GM18507 (cell line): ENCODE data around the gene OR2F1.

Experiments used
- DNase-seq: peaks from one replicate; pipeline ENCODE4 v3.0.0; 2011; ENCODE audit warnings: low read depth; ENCODE audit not compliant: insufficient read length; ENCODE audit errors: extremely low spot score
- FAIRE-seq: peaks from 2 replicates; lab custom pipeline; 2011; peaks lifted over from hg19 to GRCh38; lab: Jason Lieb, UNC

Gene OR2F1

DNA sequence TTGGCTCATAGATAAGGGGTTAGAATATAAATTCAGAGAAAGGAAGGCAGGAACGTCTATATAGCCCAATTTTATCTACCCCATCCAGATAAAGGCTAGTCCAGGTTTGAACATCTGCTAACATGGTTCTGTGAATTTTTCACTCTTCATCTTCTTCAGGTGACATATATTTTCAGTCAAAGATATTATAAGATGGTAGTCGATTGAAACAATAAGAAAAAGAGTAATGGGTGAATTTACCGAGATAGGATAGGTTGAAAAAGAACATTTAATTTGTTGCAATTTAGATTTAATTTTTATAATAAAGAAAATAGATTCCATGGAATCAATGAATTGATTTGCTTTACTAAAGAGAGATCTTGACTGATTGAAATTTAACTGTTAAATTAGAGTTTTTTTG, at the start of gene OR2F1:
TSS of gene OR2F1 (plus strand) at position 301 of the 400 bp plus-strand sequence. CDS start 5,127 bp downstream, outside the sequence.
- FAIRE-seq (no peak), DNase-seq (no peak)

GRCh38 chr7:143905509-143905908, 49.1 kb upstream of the OR2F1 start:
- FAIRE-seq = no peak
- no peak for DNase-seq

DNA sequence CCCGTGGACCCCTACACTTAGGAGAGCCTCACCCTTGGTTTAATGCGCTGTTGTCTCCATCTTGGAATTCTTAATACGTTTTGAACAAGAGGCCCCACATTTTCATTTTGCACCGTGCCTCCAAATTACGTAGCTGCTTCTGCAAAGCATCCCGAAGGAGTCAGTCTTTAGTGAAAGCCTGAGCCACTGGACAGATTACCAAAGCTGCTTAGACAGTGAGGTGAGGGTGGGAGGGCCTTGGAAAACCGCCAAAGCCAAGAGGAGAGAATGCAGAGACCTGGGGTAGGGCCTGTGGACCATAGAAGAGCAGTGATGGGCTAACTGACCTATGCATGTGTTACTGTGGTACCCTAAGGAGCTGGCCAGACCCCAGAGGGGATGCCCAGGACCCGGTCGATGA, 48.5 kb upstream of the OR2F1 start:
- FAIRE-seq (no peak), DNase-seq (no peak)

GRCh38 chr7:143906895-143907294, 47.7 kb upstream of the OR2F1 start:
- FAIRE-seq (no peak), DNase-seq (no peak)

- FAIRE-seq (no peak), DNase-seq (no peak)
Measured at GRCh38 chr7:143908120-143908519, 46.5 kb upstream of the OR2F1 start.

DNA sequence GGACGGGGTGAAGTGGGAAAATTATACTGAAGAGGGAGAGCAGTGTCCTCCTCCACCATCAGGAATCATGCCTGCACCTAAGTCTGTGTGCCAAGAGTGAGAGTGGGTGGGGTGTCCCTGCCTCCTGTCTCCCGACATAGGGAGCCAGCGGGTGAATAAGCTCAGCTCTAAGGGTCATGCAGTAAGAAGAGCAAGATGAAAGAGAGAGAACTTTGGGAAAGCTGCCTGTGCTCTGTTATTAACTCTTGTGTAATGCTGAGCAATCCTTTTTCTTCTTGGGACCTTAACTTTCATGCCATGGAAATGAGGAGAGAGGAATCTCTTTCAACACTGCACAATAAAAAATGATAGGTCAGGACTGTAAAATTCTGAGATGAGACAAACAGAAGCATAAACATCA, 44.8 kb upstream of the OR2F1 start:
- FAIRE-seq (no peak), DNase-seq (no peak)

DNA sequence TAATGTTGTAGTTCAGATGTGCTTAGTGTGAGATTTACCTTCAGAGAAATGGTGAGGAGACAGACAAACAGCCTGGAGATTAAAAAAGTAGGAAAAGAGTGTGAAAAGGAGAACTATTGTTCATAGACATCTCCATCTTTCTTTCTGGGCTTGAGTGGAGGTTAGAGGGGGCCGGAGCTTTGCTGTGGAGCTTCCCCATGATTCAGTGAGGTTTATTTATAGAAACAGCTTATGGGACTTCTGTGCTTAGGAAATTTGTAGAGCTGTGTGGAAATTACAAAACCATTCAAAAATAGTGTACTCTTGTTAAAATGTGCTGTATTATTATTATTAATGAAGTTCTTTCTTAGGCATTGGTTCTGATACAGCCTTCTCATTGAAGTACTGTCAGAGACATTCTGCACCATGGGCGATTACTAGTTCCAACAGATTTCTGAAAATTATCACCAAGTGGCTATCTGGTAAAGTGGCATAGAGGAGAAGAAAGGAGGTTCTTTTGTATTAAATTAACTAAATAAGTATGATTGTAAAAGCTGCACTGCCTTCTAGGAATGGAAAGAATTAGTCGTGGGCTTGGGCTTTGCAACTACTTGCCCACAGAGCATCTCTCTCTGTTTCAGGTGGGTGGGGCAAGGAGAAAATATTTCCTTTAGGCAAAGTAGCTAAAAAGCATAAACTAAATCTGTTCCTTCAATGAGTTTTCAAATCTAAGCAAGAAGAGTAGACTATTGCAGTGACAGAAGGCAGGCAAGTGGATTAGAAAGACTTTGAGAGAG, 44.0 kb upstream of the OR2F1 start:
- no peak for FAIRE-seq

DNA sequence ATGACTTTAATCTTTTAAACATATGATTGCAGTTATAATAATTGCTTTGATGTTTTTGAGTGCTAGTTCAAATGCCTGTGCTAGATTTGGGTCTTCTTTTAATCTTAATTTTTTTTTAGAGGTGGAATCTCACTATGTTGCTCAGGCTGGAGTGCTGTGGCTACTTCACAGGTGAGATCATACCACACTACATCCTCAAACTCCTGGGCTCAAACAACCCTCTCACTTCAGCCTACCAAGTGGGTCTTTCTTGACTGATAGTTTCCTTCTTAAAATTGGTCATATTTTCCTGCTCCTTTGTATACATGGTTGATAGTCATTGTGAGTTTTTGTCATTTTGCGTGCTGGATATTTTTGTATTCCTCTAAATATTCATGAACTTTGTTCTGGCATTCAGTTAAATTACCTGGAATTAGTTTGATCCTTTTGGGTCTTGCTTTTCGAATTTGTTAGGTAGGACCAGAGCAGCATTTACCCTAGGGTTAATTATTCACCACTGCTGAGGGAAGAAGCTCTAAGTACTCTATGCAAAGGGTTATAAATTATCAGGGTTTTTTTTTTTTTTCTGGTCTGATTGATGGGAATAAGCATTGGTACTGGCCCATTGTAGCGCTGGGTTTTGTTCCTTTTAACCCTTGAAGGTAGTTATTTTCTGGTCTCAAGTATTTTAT, 40.6 kb upstream of the OR2F1 start:
- DNase-seq = no peak
- FAIRE-seq = no peak

More for the DNA sequence above, 44.0 kb upstream of the OR2F1 start:
- no peak for DNase-seq

- no peak for DNase-seq
- no peak for FAIRE-seq
Measured at GRCh38 chr7:143914938-143915652, 39.5 kb upstream of the OR2F1 start.

DNA sequence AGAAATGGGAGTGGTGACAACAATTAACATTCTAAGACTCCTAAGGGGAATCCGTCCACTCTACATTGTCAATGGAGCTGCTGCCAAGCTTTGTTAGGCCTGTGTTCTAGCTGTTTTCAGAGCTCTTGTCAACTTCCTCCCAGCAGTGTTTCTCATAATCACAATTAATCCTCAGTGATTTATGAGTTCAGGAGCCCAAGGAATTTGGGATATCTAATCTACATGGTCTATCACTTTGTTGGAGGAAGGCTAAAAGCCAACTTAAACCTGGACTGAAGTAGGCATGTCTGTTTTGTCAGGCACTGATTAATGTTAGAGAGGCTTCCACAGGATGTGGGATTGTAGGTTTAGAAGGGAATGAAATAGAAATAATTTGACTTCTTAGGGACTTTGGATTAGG, 29.8 kb upstream of the OR2F1 start:
- FAIRE-seq = no peak
- no peak for DNase-seq

DNA sequence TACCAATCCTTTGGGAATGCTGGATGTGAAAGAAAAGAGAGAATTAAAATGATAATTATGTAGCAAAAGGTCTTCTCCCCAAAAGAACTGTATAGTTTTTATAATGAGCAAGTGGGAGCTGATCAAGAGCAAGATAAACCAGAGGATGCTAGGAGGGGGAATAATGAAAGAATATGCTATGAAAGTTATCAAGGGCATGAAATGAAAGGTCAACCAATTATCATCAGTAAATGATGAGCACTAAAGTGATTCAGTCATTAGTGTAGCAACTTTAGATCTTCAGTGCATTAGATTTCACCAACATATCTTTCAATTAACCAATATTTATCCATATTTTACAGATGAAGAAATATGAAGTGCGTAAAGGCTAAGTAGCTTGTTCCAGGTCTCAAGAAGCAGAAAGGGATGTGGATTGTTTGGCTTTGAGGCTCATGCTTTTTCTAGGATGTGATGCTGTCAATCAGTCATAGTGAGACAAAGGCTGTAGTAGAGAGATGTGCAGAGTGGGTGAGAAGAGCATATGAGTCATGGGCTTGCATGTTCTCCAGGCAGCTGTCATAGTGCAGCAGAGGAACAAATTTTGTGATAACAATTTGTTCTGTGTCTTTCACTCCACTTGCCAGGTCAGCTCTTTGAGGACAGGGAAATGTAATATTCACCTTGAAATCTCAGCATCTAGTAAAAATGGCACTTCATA, 25.3 kb upstream of the OR2F1 start:
- DNase-seq (no peak), FAIRE-seq (no peak)

DNA sequence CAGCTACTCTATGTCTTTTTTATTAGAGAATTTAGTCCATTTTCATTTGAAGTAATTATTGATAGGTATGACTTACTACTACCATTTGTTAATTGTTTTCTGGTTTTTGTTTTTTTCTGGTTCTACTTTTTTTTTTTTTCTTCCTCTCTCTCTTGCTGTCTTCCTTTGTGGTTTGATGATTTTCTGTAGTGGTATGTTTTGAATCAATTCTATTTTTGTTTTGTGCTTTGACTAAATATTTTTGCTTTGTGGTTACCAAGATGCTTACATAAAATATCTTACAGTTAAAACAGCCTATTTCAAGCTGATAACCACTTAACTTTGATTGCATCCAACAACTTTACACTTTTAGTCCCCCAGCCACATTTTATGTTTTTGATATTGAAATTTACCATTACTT, 22.9 kb upstream of the OR2F1 start:
- FAIRE-seq (no peak), DNase-seq (no peak)

DNA sequence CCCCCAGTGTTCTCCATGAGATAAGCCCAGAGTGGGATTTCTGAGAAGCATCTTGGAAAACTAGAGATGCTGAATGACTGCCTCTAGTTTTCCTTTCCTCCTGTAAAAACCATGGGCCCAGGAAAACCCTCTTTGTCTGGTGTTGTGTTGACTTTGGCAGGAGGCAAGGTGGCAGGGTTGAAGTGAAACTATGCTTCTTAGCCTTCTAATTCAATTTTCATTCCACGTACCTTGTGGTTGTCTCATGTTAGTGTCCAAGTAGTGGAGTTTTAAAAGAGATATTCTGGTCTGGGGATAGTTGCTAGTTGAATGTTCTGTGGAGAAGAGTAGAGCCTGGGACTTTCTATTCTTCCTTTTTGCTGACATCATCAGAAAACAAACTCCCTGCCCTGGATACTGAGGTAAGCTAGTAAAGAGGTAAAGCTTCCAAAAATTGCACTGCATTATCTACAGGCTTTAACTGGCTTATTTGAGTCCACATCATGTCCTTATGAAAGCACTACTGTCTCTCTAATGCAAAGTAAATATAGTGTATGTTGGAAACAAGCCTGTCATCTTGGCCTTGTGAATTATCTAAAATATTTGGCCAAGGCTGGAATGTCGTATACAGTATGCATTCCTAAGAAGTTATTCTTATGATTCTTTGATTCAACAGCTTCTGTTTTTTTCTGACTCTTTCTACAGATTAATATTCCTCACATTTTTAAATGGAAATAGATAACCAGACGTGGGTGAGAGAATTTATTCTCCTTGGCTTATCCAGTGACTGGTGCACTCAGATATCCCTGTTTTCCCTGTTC, 19.9 kb upstream of the OR2F1 start, which contains the start of gene OR2F2:
TSS of gene OR2F2 (plus strand) at position 708 of the 800 bp plus-strand sequence. CDS start at position 708, 0 bp downstream.
- no peak for DNase-seq
- FAIRE-seq = no peak

GRCh38 chr7:143936087-143937009, 18.3 kb upstream of the OR2F1 start:
- FAIRE-seq = no peak

DNA sequence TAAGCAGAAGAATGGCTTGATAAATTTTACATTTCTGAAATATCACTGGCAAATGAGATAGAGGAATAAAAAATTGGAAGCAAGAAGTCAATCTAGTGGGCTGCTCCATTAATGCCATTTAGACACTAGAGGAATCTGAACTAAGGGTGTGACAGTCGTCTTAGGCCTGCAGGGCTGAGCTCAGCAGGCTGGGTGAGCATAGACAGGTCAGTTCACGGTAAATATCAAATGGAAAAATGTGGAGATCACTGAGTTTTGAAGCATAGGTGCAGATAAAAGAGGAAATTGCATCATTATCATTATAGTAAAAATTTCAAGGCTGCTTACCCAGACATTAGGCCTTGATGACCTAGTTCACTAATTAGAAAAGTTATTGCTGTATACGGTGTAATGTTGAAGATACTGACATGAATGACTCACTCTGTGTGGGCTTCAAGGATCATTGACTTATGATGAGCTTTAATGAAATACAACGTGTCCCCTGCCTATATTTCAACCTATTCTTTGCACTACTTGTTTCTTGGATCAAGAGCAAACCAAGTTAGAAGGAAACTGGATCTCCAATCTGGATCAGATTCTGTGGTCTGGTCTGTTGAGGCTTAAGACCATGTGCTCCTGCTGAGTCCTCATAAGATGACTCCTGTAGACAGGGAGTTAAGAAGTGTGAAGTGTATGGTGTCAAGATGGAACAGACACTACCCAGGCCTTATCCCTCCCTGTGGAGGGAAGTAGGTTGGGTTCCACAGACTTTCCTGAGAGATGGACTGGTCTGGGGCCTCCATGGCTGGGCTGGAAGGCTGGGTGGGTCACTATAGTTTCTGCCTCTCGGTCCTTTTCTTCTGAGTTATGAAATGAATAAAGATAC, 16.0 kb upstream of the OR2F1 start:
- DNase-seq = no peak
- no peak for FAIRE-seq

More at GRCh38 chr7:143936087-143937009, 18.3 kb upstream of the OR2F1 start:
- no peak for DNase-seq

GRCh38 chr7:143945423-143945822, 9.2 kb upstream of the OR2F1 start:
- no peak for DNase-seq

DNA sequence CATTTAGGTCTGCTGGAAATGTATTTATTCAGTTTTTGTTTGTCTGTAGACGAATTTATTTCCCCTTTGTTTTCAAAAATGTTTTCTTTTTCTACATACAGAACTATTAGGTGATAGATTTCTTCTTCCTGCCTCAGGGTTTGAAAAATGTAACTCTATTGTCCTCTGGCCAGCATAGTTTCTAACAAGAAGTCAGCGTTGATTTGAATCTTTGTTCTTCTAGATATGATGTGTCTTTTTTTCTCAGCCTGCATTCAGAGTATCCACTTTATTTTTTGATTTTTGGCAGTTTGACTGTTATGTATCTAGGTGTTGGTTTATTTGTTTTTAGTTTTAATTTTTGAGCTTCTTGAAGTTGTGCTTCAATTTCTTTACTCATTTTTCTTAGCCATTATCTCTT, 7.5 kb upstream of the OR2F1 start:
- DNase-seq (no peak), FAIRE-seq (no peak)

More at GRCh38 chr7:143945423-143945822, 9.2 kb upstream of the OR2F1 start:
- FAIRE-seq = no peak
